Measurements from ENCODE around the gene MAST4. TPM values are rescaled to one million over a fixed set of nuclear protein-coding genes. Genes with fewer than 3 reads are reported as not detected.

Gene MAST4
- total and polyA plus RNA-seq, 2 of the 13 experiments (the other 11 are each of a cell fraction or from before 2014, with no cell fraction given), result 3.4 to 3.7 TPM

- no peak for FAIRE-seq
These were observed 319.3 kb downstream of the MAST4 start for GRCh38 chr5:66915531-66915930.

More at GRCh38 chr5:66915531-66915930, 319.3 kb downstream of the MAST4 start:
- Histone ChIP-seq H4K20me1 (ENCODE audit: insufficient read depth, low read length) (no peaks in the 10 kb centered on the region), H3K27ac (ENCODE audit: extremely low read length, insufficient read depth, low read length) (no peak overlapping the region), H3K79me2 (ENCODE audit: insufficient read depth, low read length) (no peaks in the 10 kb centered on the region), H3K36me3 (replicated peaks in 1 of 2; ENCODE audit: control insufficient read depth in 1 of 2, insufficient read depth in 2 of 2, low read length in 2 of 2) (no peaks in the 10 kb centered on the region), H3K27me3 (ENCODE audit: control insufficient read depth in 1 of 2, insufficient read depth in 2 of 2, low read length in 2 of 2) (no peaks in the 10 kb centered on the region; a peak in 1 of 5 replicates), H3K4me3 (replicated peaks in 1 of 3; ENCODE audit: insufficient read depth in 1 of 3, low read depth in 2 of 3, low read length in 3 of 3) (no peak overlapping the region), H3K4me1 (ENCODE audit: insufficient read depth, low read length) (no peaks in the 10 kb centered on the region), H3K9me3 (ENCODE audit: low read length) (no peaks in the 10 kb centered on the region), H2AFZ (ENCODE audit: low read length) (no peak overlapping the region), H3K9ac (ENCODE audit: insufficient read depth, low read depth, low read length) (no peak overlapping the region), H3K4me2 (ENCODE audit: low read depth, low read length) (no peak overlapping the region)
- ChIA-PET POLR2A (no interaction called here), CTCF (ENCODE audit: low intra/inter-chr PET ratio, low total read pairs) (no interaction called here)
- no peak for DNase-seq (ENCODE audit: low spot score)
- WGBS (ENCODE audit: low lambda C conversion rate), result 34% methylated on average over 7 of the region's 7 CpGs
- TF ChIP-seq SRY (CRISPR knock-in tag; IDR thresholded peaks at IDR 0.05) (no peak), RNF219 (CRISPR knock-in tag; IDR thresholded peaks at IDR 0.05) (no peak), CSRNP2 (CRISPR knock-in tag; conservative IDR thresholded peaks at IDR 0.05; ENCODE audit: low read depth) (no peak), SETDB1 (CRISPR knock-in tag; IDR thresholded peaks at IDR 0.05; ENCODE audit: borderline replicate concordance) (no peak), RFX3 (CRISPR knock-in tag; IDR thresholded peaks at IDR 0.05) (no peak), FOXO4 (CRISPR knock-in tag; conservative IDR thresholded peaks at IDR 0.05) (no peak), KLF11 (CRISPR knock-in tag; IDR thresholded peaks at IDR 0.05) (no peak), SKIL (CRISPR knock-in tag; IDR thresholded peaks at IDR 0.05; ENCODE audit: borderline replicate concordance) (no peak), ZNF644 (CRISPR knock-in tag; IDR thresholded peaks at IDR 0.05; ENCODE audit: low read depth) (no peak), ZBTB20 (CRISPR knock-in tag; IDR thresholded peaks at IDR 0.05; ENCODE audit: borderline replicate concordance, low read depth) (no peak), ZNF180 (CRISPR knock-in tag; IDR thresholded peaks at IDR 0.05; ENCODE audit: borderline replicate concordance, low read depth) (no peak)
- TF ChIP-seq, protein P1, sequence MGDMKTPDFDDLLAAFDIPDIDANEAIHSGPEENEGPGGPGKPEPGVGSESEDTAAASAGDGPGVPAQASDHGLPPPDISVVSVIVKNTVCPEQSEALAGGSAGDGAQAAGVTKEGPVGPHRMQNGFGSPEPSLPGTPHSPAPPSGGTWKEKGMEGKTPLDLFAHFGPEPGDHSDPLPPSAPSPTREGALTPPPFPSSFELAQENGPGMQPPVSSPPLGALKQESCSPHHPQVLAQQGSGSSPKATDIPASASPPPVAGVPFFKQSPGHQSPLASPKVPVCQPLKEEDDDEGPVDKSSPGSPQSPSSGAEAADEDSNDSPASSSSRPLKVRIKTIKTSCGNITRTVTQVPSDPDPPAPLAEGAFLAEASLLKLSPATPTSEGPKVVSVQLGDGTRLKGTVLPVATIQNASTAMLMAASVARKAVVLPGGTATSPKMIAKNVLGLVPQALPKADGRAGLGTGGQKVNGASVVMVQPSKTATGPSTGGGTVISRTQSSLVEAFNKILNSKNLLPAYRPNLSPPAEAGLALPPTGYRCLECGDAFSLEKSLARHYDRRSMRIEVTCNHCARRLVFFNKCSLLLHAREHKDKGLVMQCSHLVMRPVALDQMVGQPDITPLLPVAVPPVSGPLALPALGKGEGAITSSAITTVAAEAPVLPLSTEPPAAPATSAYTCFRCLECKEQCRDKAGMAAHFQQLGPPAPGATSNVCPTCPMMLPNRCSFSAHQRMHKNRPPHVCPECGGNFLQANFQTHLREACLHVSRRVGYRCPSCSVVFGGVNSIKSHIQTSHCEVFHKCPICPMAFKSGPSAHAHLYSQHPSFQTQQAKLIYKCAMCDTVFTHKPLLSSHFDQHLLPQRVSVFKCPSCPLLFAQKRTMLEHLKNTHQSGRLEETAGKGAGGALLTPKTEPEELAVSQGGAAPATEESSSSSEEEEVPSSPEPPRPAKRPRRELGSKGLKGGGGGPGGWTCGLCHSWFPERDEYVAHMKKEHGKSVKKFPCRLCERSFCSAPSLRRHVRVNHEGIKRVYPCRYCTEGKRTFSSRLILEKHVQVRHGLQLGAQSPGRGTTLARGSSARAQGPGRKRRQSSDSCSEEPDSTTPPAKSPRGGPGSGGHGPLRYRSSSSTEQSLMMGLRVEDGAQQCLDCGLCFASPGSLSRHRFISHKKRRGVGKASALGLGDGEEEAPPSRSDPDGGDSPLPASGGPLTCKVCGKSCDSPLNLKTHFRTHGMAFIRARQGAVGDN (CRISPR knock-in tag; IDR thresholded peaks at IDR 0.05), result no peak
- intact Hi-C loops (cut with micrococcal nuclease; ENCODE audit: unreplicated experiment), result no loop called here
- no TSS peak for BruUV-seq (replicated peaks)
- in situ Hi-C loops (cut with HindIII; ENCODE audit: extremely low pct_ligation_motif_present, low pct_unique_long_range_greater_than_20kb), result no loop called here
- ATAC-seq, result no peak

Measured in HepG2 (cell line).